Forelimb muscle (tissue), 1 donor: ENCODE measurements around the gene ERVH48-1. TPM values are rescaled to one million over a fixed set of nuclear protein-coding genes. Genes with fewer than 3 reads are reported as not detected.
A peak's percentile ranks its signal among the peaks of the same experiment; 100 is the strongest.
"Not testable (repeated sequence)": the region's sequence is repeated elsewhere in the genome, so short reads cannot be mapped to it uniquely, and the experiment has no call there.

Experiments used
- DNase-seq: peaks from one replicate; pipeline ENCODE4 v3.0.0-alpha.2; 2013; ENCODE audit warnings: low read depth
- polyA plus RNA-seq: library from polyadenylated mRNA; unstranded; fragments of 120-200 nt; gene quantifications from one replicate; pipeline ENCODE4 v1.2.1, GENCODE V29; 2013; ENCODE audit not compliant: insufficient read length

Gene ERVH48-1
- polyA plus RNA-seq, 1 donor, result 1.2 TPM

GRCh38 chr21:42939582-42940413 is 14.4 kb upstream of the ERVH48-1 start:
- DNase-seq, result peak; percentile 99

DNA sequence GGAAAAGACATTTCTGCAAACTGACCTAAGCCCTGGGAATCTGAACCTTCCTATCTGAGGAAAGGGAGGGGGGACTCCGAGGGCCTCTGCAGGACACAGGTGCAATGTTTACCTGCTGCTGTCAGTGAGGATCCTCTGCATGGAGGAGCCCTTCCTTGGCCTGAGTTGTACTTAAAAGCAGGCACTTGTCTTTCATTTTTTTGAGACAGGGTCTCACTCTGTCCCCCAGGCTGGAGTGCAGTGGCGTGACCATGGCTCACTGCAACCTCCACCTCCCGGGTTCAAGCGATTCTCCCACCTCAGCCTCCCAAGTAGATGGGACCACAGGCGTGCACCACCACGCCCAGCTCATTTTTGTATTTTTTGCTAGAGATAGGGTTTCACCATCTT is 13.2 kb upstream of the ERVH48-1 start:
- DNase-seq, result not testable (repeated sequence)

- peak; percentile 85 for DNase-seq
Measured at GRCh38 chr21:42937960-42938605, 12.7 kb upstream of the ERVH48-1 start.

GRCh38 chr21:42937034-42937940 is 11.9 kb upstream of the ERVH48-1 start:
- not testable (repeated sequence) for DNase-seq

- not testable (repeated sequence) for DNase-seq
Measured at GRCh38 chr21:42936360-42936759, 10.9 kb upstream of the ERVH48-1 start.

- not testable (repeated sequence) for DNase-seq
Measured at GRCh38 chr21:42933973-42934372, 8.5 kb upstream of the ERVH48-1 start.

- DNase-seq, result not testable (repeated sequence)
Measured at GRCh38 chr21:42933137-42933970, 7.9 kb upstream of the ERVH48-1 start.

DNA sequence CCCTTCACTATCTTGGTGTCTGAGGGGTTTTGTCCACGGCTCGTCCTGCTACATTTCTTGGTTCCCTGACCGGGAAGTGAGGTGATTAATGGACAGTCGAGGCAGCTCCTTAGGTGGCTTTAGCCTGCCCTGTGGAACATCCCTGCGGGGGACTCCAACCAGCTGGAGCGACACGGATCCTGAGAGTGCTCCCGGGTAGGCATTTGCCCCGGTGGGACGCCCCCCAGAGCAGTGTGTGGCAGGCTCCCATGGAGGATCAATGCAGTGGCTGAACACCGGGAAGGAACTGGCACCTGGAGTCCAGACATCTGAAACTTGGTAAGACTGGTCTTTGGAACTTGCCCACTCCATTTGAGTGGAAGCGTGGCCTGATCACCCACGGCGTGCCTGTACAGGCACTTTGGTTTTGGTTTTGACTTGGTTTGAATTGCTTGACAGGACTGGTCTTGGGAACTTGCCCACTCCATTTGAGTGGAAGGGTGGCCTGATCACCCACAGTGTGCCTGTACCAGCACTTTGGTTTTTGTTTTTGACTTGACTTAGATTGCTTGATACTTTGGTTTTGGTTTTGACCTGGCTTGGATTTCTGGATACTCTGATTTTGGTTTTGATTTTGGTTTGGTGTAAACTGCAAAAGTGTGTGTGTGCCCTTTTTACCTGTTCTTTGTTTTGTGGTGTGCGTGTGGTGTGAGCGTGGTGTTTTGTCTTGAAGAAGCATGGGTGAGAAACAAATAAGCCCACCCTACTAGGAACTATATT is 7.1 kb upstream of the ERVH48-1 start:
- not testable (repeated sequence) for DNase-seq

GRCh38 chr21:42931560-42932235 is 6.3 kb upstream of the ERVH48-1 start:
- DNase-seq, result no peak

GRCh38 chr21:42929969-42930368 is 4.5 kb upstream of the ERVH48-1 start:
- DNase-seq, result no peak

- not testable (repeated sequence) for DNase-seq
Measured at GRCh38 chr21:42927474-42928200, 2.2 kb upstream of the ERVH48-1 start.

DNA sequence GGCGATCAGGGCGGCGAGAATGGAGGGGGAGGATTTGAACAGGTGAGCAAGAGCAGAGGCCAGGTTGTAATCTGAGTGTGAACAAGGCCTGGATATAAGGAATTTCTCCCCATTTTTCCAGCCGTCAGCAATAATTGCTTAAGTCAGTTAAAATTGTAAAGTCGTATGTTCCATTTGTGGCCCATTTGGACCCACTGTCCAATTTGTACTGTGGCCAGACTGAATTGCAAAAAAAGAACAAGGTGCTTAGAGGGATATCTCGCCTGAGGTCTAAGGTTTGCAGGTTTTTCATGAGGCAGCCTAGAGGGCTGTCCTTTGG is 1.0 kb downstream of the ERVH48-1 start:
- no peak for DNase-seq

DNA sequence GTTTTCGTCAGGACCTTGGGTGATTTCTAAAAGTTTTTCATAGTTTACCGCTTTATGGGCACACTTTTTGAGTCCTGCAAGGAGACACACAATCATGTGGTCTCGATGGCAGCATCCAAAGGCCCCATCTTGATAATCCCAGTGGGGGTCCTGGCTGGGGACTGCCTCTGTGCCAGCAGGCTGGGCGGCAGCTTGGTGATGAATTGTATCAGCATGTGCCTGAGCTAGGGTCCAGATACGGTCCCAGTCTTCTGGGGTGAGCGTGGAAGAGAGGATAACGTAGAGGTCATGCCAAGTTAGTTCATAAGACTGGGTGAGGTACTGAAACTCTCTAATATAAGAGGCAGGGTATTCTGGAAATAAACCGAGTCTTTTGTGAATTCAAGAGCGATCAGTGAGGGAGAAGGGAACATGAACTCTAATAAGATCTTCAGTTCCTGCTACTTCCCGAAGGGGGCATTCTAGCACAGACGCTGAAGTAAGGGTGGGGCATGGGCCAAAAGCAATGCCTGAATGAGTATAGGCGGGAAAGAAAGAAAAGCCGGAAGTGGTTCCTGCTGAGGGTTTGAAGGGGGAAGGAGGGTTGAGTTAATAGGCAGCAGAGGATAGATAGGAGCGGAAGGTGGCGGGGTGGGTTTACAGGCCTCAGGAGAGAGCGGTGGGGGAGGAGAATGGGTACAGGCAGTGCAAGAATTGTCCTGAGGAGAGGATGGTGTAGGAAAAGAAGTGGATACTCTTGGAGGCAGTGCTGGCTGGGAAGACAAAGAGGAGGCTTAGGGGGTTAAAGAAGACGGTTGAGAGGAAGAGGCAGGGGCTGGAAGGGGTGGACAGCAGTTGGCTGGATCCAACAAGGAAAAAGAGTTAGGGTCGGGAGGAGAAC is 1.6 kb downstream of the ERVH48-1 start:
- peak; percentile 65 for DNase-seq

DNA sequence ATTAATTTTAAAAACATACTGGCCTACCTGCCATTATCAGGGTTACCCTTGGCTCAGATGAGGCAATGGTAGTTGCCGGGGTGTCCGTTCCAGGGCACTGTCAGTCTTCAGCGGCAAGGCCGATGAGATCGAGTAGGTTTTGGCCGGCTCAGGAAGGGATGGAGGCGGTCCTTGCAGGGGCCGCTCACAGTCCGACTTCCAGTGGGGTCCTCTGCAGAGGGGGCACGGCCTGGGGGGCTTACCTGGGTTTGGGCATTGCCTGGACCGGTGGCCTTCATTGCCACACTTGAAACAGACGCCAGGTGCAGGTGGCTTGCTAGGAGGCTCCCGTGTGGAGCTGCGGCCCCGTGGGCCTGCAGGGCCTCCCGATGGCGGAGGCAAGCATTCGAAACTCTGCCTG is 2.5 kb downstream of the ERVH48-1 start:
- no peak for DNase-seq

GRCh38 chr21:42921927-42922326 is 3.5 kb downstream of the ERVH48-1 start:
- DNase-seq, result no peak

- no peak for DNase-seq
Measured at GRCh38 chr21:42918291-42918690, 7.1 kb downstream of the ERVH48-1 start.

- no peak for DNase-seq
Measured at GRCh38 chr21:42913476-42913875, 12.0 kb downstream of the ERVH48-1 start.

- not testable (repeated sequence) for DNase-seq
Measured at GRCh38 chr21:42911920-42912319, 13.5 kb downstream of the ERVH48-1 start.
